GM10266 (cell line): ENCODE data around the gene COX8A.

Source experiments
- DNase-seq: peaks from one replicate; pipeline ENCODE4 v3.0.0; 2012; ENCODE audit errors: extremely low spot score
- CTCF ChIP-seq: IDR thresholded peaks from 2 replicates; pipeline ENCODE4 v1.5.1; 2012; ENCODE audit warnings: mild to moderate bottlenecking, low read depth; ENCODE audit not compliant: control insufficient read depth, insufficient read depth; ENCODE audit errors: missing control alignments

COX8A gene

GRCh38 chr11:63991558-63991957, 17.1 kb downstream of the COX8A start:
- no peak for TF ChIP-seq CTCF
- DNase-seq = no peak

GRCh38 chr11:63993100-63993499, 18.7 kb downstream of the COX8A start:
- TF ChIP-seq CTCF = no peak

GRCh38 chr11:63993993-63994392, 19.6 kb downstream of the COX8A start:
- no peak for DNase-seq
- no peak for TF ChIP-seq CTCF

More at GRCh38 chr11:63993100-63993499, 18.7 kb downstream of the COX8A start:
- DNase-seq = no peak

- DNase-seq = no peak
- no peak for TF ChIP-seq CTCF
Measured at GRCh38 chr11:63996512-63996911, 22.1 kb downstream of the COX8A start.

GRCh38 chr11:63997104-63997700, 22.8 kb downstream of the COX8A start:
- no peak for DNase-seq

GRCh38 chr11:63997801-63998337, 23.4 kb downstream of the COX8A start:
- no peak for DNase-seq

More at GRCh38 chr11:63997104-63997700, 22.8 kb downstream of the COX8A start:
- TF ChIP-seq CTCF = no peak

More at GRCh38 chr11:63997801-63998337, 23.4 kb downstream of the COX8A start:
- no peak for TF ChIP-seq CTCF
